HG03175 (cell line): ENCODE measurements around the gene CLEC4A.
A peak's percentile ranks its signal among the peaks of the same experiment; 100 is the strongest.
"Not testable (repeated sequence)": the region's sequence is repeated elsewhere in the genome, so short reads cannot be mapped to it uniquely, and the experiment has no call there.

Experiments
- ATAC-seq: cut with Tn5 transposase; IDR thresholded peaks from one replicate; pipeline ENCODE4 v1.9.1; 2021; ENCODE audit warnings: mild to moderate bottlenecking, moderate library complexity; ENCODE audit not compliant: unreplicated experiment

Gene CLEC4A

GRCh38 chr12:8123124-8123912 is at the start of gene CLEC4A:
Gene CLEC4A (plus strand): TSS chr12:8123617. CDS start chr12:8123879, 262 bp downstream.
- ATAC-seq, result no peak

GRCh38 chr12:8075935-8076334 is 47.5 kb upstream of the CLEC4A start:
- no peak for ATAC-seq

- ATAC-seq, result no peak
These were observed 47.1 kb upstream of the CLEC4A start for GRCh38 chr12:8076366-8076765.

- ATAC-seq, result no peak
These were observed 46.2 kb upstream of the CLEC4A start for GRCh38 chr12:8077207-8077606.

GRCh38 chr12:8078398-8078797 is 45.0 kb upstream of the CLEC4A start:
- ATAC-seq, result no peak

- ATAC-seq, result no peak
These were observed 44.5 kb upstream of the CLEC4A start for GRCh38 chr12:8078916-8079315.

- ATAC-seq, result no peak
These were observed 43.3 kb upstream of the CLEC4A start for GRCh38 chr12:8080120-8080519.

GRCh38 chr12:8081251-8081920 is 42.0 kb upstream of the CLEC4A start:
- no peak for ATAC-seq

GRCh38 chr12:8082808-8083100 is 40.7 kb upstream of the CLEC4A start:
- no peak for ATAC-seq

GRCh38 chr12:8084351-8084750 is 39.1 kb upstream of the CLEC4A start:
- ATAC-seq, result not testable (repeated sequence)

- no peak for ATAC-seq
These were observed 35.8 kb upstream of the CLEC4A start for GRCh38 chr12:8087666-8088065.

- peak; percentile 79 for ATAC-seq
These were observed 34.8 kb upstream of the CLEC4A start for GRCh38 chr12:8088574-8088973.

GRCh38 chr12:8089277-8089676 is 34.1 kb upstream of the CLEC4A start:
- ATAC-seq, result not testable (repeated sequence)

- no peak for ATAC-seq
These were observed 33.7 kb upstream of the CLEC4A start for GRCh38 chr12:8089716-8090115.

GRCh38 chr12:8093291-8093690 is 30.1 kb upstream of the CLEC4A start:
- no peak for ATAC-seq

GRCh38 chr12:8096281-8096915 is 27.0 kb upstream of the CLEC4A start:
- no peak for ATAC-seq

- ATAC-seq, result no peak
These were observed 24.2 kb upstream of the CLEC4A start for GRCh38 chr12:8099235-8099634.

GRCh38 chr12:8108808-8109398 is 14.5 kb upstream of the CLEC4A start:
- ATAC-seq, result peak; percentile 58

- ATAC-seq, result not testable (repeated sequence)
These were observed 10.3 kb upstream of the CLEC4A start for GRCh38 chr12:8113117-8113516.

GRCh38 chr12:8120072-8120713 is 3.2 kb upstream of the CLEC4A start:
- ATAC-seq, result no peak

GRCh38 chr12:8127138-8127537 is 3.7 kb downstream of the CLEC4A start:
- ATAC-seq, result no peak
